HepG2 (cell line): ENCODE measurements around the gene POLR3H. TPM values are rescaled to one million over a fixed set of nuclear protein-coding genes. Genes with fewer than 3 reads are reported as not detected.

Experiments
- ATAC-seq: fragments of 200-7000 bp; cut with Tn5 transposase; 3 replicates; pipeline ENCODE4 v1.9.1; 2020; ENCODE audit warnings: mild to moderate bottlenecking, moderate library complexity
- BruUV-seq: library from RNA; stranded (reverse); fragments of 400-500 nt; replicated peaks from 2 replicates; lab custom pipeline; 2021; lab: Mats Ljungman, UMichigan
- CTCF ChIA-PET: fragments of 300-600 bp; formaldehyde crosslinking; extraction: SDS; loops from one replicate; lab custom pipeline; 2021; ENCODE audit warnings: low total read pairs, inconsistent platforms, low intra/inter-chr PET ratio; lab: Yijun Ruan, JAX
- POLR2A ChIA-PET: fragments of 350-600 bp; sonication (Branson Sonifier 250); formaldehyde crosslinking; loops from one replicate; lab custom pipeline; 2020; ENCODE audit warnings: antibody characterized with exemption, inconsistent platforms; lab: Yijun Ruan, JAX
- DNase-seq: peaks from one replicate; pipeline ENCODE4 v3.0.0-alpha.2; 2015; ENCODE audit warnings: low spot score
- FAIRE-seq: peaks from 3 replicates; lab custom pipeline; 2011; peaks lifted over from hg19 to GRCh38; lab: Jason Lieb, UNC
- H2AFZ ChIP-seq: one replicate; pipeline ENCODE4 v1.6.1; 2011; ENCODE audit warnings: low read length, inconsistent platforms
- H3K27ac ChIP-seq: fragments of 300-600 bp; 3 replicates; pipeline ENCODE4 v1.8.0; 2011; ENCODE audit warnings: mixed run types, mild to moderate bottlenecking, mixed read lengths, low read length, inconsistent platforms; ENCODE audit not compliant: insufficient read depth; ENCODE audit errors: extremely low read length
- H3K27me3 ChIP-seq, 2 experiments: fragments of 200-600 bp in 1 of 2; 2 replicates in 1 of 2; 3 replicates in 1 of 2; pipeline versions ENCODE4 v1.6.0 to v1.8.0; 2011; ENCODE audit warnings: low read length in 2 of 2, mild to moderate bottlenecking in 2 of 2, moderate library complexity in 2 of 2, inconsistent platforms in 1 of 2; ENCODE audit not compliant: insufficient read depth in 2 of 2, control insufficient read depth in 1 of 2
- H3K36me3 ChIP-seq, 2 experiments: fragments of 200-600 bp in 1 of 2; replicated peaks in 1 of 2; 2 replicates in 1 of 2; 3 replicates in 1 of 2; pipeline versions ENCODE4 v1.5.1 to v1.8.0; 2011; ENCODE audit warnings: low read length in 2 of 2, inconsistent platforms in 1 of 2; ENCODE audit not compliant: insufficient read depth in 2 of 2, control insufficient read depth in 1 of 2
- H3K4me1 ChIP-seq: 2 replicates; pipeline ENCODE4 v1.5.1; 2012; ENCODE audit warnings: low read length, inconsistent platforms; ENCODE audit not compliant: insufficient read depth
- H3K4me2 ChIP-seq: 2 replicates; pipeline ENCODE4 v1.6.0; 2011; ENCODE audit warnings: low read depth, low read length, inconsistent platforms
- H3K4me3 ChIP-seq, 3 experiments: fragments of 200-600 bp in 1 of 3; sonication (generic), shearing (Covaris generic) in 1 of 3; replicated peaks in 1 of 3; 2 replicates each; pipeline ENCODE4 v1.5.1; 2011 to 2016; ENCODE audit warnings: low read length in 3 of 3, inconsistent platforms in 2 of 3, low read depth in 2 of 3, mild to moderate bottlenecking in 2 of 3, control low read depth in 1 of 3, mixed read lengths in 1 of 3; ENCODE audit not compliant: insufficient read depth in 1 of 3
- H3K79me2 ChIP-seq: one replicate; pipeline ENCODE4 v1.6.1; 2011; ENCODE audit warnings: low read length, inconsistent platforms; ENCODE audit not compliant: insufficient read depth
- H3K9ac ChIP-seq: 2 replicates; pipeline ENCODE4 v1.6.0; 2011; ENCODE audit warnings: mild to moderate bottlenecking, low read depth, low read length, inconsistent platforms; ENCODE audit not compliant: insufficient read depth
- H3K9me3 ChIP-seq: 2 replicates; pipeline ENCODE4 v1.5.1; 2012; ENCODE audit warnings: mild to moderate bottlenecking, low read length
- H4K20me1 ChIP-seq: 2 replicates; pipeline ENCODE4 v1.6.0; 2011; ENCODE audit warnings: inconsistent platforms, mild to moderate bottlenecking, low read length, moderate library complexity; ENCODE audit not compliant: insufficient read depth
- ATF5 ChIP-seq: sonication (generic); formaldehyde crosslinking; IDR thresholded peaks from 2 replicates; pipeline ENCODE4 v1.4.0; 2020; ENCODE audit warnings: mild to moderate bottlenecking, low read depth, missing genetic modification reagents
- CCDC6 ChIP-seq: sonication (generic); formaldehyde crosslinking; IDR thresholded peaks from 2 replicates; pipeline ENCODE4 v1.8.1; 2022; ENCODE audit warnings: mild to moderate bottlenecking, missing genetic modification reagents, moderate library complexity
- FOXK1 ChIP-seq: sonication (generic); formaldehyde crosslinking; IDR thresholded peaks from 2 replicates; pipeline ENCODE4 v1.4.0; 2020; ENCODE audit warnings: low read depth, missing genetic modification reagents, borderline replicate concordance
- RBFOX2 ChIP-seq: fragments of 200-400 bp; formaldehyde crosslinking; IDR thresholded peaks from 2 replicates; pipeline ENCODE4 v1.6.1; 2017; ENCODE audit warnings: low read depth, mild to moderate bottlenecking, low read length
- SMARCE1 ChIP-seq: fragments of 450-650 bp; IDR thresholded peaks from 2 replicates; pipeline ENCODE4 v1.6.1; 2017; ENCODE audit warnings: borderline replicate concordance
- TCF7L2 ChIP-seq: IDR thresholded peaks from 2 replicates; pipeline ENCODE4 v1.6.1; 2011; ENCODE audit warnings: mild to moderate bottlenecking, low read depth, low read length, moderate library complexity
- TOPORS ChIP-seq: sonication (generic); formaldehyde crosslinking; IDR thresholded peaks from 2 replicates; pipeline ENCODE4 v1.8.0; 2023; ENCODE audit warnings: mild to moderate bottlenecking, missing genetic modification reagents
- ZBTB7B ChIP-seq: sonication (generic); formaldehyde crosslinking; IDR thresholded peaks from 2 replicates; pipeline ENCODE4 v1.4.0; 2020; ENCODE audit warnings: missing genetic modification reagents
- ZFP41 ChIP-seq: sonication (generic); formaldehyde crosslinking; IDR thresholded peaks from 2 replicates; pipeline ENCODE4 v1.4.0; 2020; ENCODE audit warnings: mild to moderate bottlenecking, missing genetic modification reagents, borderline replicate concordance
- ZNF329 ChIP-seq: sonication (generic); formaldehyde crosslinking; IDR thresholded peaks from 2 replicates; pipeline ENCODE4 v1.9.0; 2021; ENCODE audit warnings: low read depth, mild to moderate bottlenecking, missing genetic modification reagents
- ZNF629 ChIP-seq: sonication (generic); formaldehyde crosslinking; conservative IDR thresholded peaks from 2 replicates; pipeline ENCODE4 v1.5.0; 2020; ENCODE audit warnings: missing genetic modification reagents
- WGBS: methylation state at CpG from one replicate; pipeline ENCODE4 v1.1.6; 2017; ENCODE audit warnings: low lambda C conversion rate; 5-methylcytosine and 5-hydroxymethylcytosine counted together
- in situ Hi-C: cut with HindIII; loops from 2 replicates; pipeline ENCODE4 v1.10.0; 2017; ENCODE audit warnings: low pct_unique_long_range_greater_than_20kb; ENCODE audit not compliant: extremely low pct_ligation_motif_present
- intact Hi-C: fragments of 100-400 bp; cut with micrococcal nuclease; formaldehyde crosslinking; loops from one replicate; pipeline ENCODE4 v1.10.0; 2022; ENCODE audit not compliant: unreplicated experiment
- polyA plus RNA-seq, 8 experiments: library from polyadenylated mRNA; depleted of rRNA in 3 of 8; stranded (reverse) in 7 of 8; unstranded in 1 of 8; fragments of >200 nt; fragmentation: Illumina TruSeq in 4 of 8; extraction: Trizol in 4 of 8; gene quantifications; 2 replicates each; pipeline versions ENCODE4 v1.2.1 to v1.2.3, GENCODE V29; 2011 to 2016; ENCODE audit warnings: low read depth in 4 of 8, missing spikeins in 1 of 8, mixed read lengths in 1 of 8; ENCODE audit not compliant: insufficient read depth in 1 of 8
- total RNA-seq, 5 experiments: library from RNA; depleted of rRNA; stranded (reverse); fragments of >200 nt; fragmentation: Illumina TruSeq; extraction: Trizol; gene quantifications; 2 replicates each; pipeline ENCODE4 v1.2.3, GENCODE V29; 2016; ENCODE audit warnings: low read depth in 1 of 5

Gene POLR3H
- total and polyA plus RNA-seq, 2 of the 13 experiments (the other 11 are each of a cell fraction or from before 2014, with no cell fraction given): 10.3 to 28.6 TPM

GRCh38 chr22:41481925-41482318, 62.3 kb downstream of the POLR3H start:
- CTCF ChIA-PET: no interaction called here
- no peaks in the 10 kb centered on the region for H3K27me3 ChIP-seq
- in situ Hi-C loops (no loop called here), intact Hi-C loops (no loop called here)
- H3K4me2 ChIP-seq: no peak overlapping the region
- POLR2A ChIA-PET: no interaction called here
- WGBS: 98% methylated on average over 4 of the region's 5 CpGs
- H2AFZ ChIP-seq: no peak overlapping the region
- H3K9me3 ChIP-seq: no peaks in the 10 kb centered on the region
- no peak for ATAC-seq
- no peak overlapping the region for H3K9ac ChIP-seq
- no peak overlapping the region for H3K27ac ChIP-seq
- no peak overlapping the region for H3K4me3 ChIP-seq
- DNase-seq: no peak
- 0 out of 2 replicates have a peak, but pooled peaks cover 7% of the 10 kb centered on the region for H4K20me1 ChIP-seq
- TF ChIP-seq ZFP41 (CRISPR knock-in tag): no peak
- TF ChIP-seq ATF5 (CRISPR knock-in tag): no peak
- no peak for TF ChIP-seq ZNF629 (CRISPR knock-in tag)
- TF ChIP-seq TOPORS: no peak
- no peak for TF ChIP-seq ZNF329 (CRISPR knock-in tag)
- TF ChIP-seq SMARCE1: no peak
- no peak for TF ChIP-seq CCDC6 (CRISPR knock-in tag)
- no peak for TF ChIP-seq ZBTB7B (CRISPR knock-in tag)
- no peak for TF ChIP-seq RBFOX2
- TF ChIP-seq FOXK1: no peak
- no peak for TF ChIP-seq TCF7L2
- peaks cover 4 to 11% of the 10 kb centered on the region in 2 experiments; a peak in 4 of 5 replicates for H3K36me3 ChIP-seq
- H3K79me2 ChIP-seq: peaks cover 79% of the 10 kb centered on the region
- BruUV-seq: no TSS peak
- H3K4me1 ChIP-seq: peaks cover 6% of the 10 kb centered on the region
- FAIRE-seq: no peak
